Measurements from ENCODE around the gene ITPR2. TPM values are rescaled to one million over a fixed set of nuclear protein-coding genes. Genes with fewer than 3 reads are reported as not detected.
"Not testable (repeated sequence)": the region's sequence is repeated elsewhere in the genome, so short reads cannot be mapped to it uniquely, and the experiment has no call there.

ITPR2 gene
- total RNA-seq, 1 experiment from 2014 or later, result 6.9 TPM

GRCh38 chr12:26767116-26767515 lies 65.9 kb downstream of the ITPR2 start:
- no peak for DNase-seq (ENCODE audit: low read depth)

- no peak for DNase-seq (ENCODE audit: low read depth)
Observed at GRCh38 chr12:26762186-26762585, 70.8 kb downstream of the ITPR2 start.

- no peak for DNase-seq (ENCODE audit: low read depth)
Observed at GRCh38 chr12:26761775-26762174, 71.2 kb downstream of the ITPR2 start.

GRCh38 chr12:26760657-26761293 lies 72.2 kb downstream of the ITPR2 start:
- no peak for DNase-seq (ENCODE audit: low read depth)

GRCh38 chr12:26755362-26755761 lies 77.6 kb downstream of the ITPR2 start:
- DNase-seq (ENCODE audit: low read depth), result not testable (repeated sequence)

GRCh38 chr12:26754148-26754547 lies 78.8 kb downstream of the ITPR2 start:
- no peak for DNase-seq (ENCODE audit: low read depth)

- DNase-seq (ENCODE audit: low read depth), result no peak
Observed at GRCh38 chr12:26751179-26751578, 81.8 kb downstream of the ITPR2 start.

GRCh38 chr12:26750531-26751175 lies 82.3 kb downstream of the ITPR2 start:
- no peak for DNase-seq (ENCODE audit: low read depth)

- DNase-seq (ENCODE audit: low read depth), result no peak
Observed at GRCh38 chr12:26749781-26750180, 83.2 kb downstream of the ITPR2 start.

- DNase-seq (ENCODE audit: low read depth), result peak; percentile 45
Observed at GRCh38 chr12:26748741-26749431, 84.1 kb downstream of the ITPR2 start.

GRCh38 chr12:26748412-26748740 lies 84.6 kb downstream of the ITPR2 start:
- peak; percentile 48 for DNase-seq (ENCODE audit: low read depth)

GRCh38 chr12:26746121-26746714 lies 86.8 kb downstream of the ITPR2 start:
- peak; percentile 72 for DNase-seq (ENCODE audit: low read depth)

GRCh38 chr12:26744697-26745440 lies 88.1 kb downstream of the ITPR2 start:
- no peak for DNase-seq (ENCODE audit: low read depth)

GRCh38 chr12:26744042-26744626 lies 88.9 kb downstream of the ITPR2 start:
- no peak for DNase-seq (ENCODE audit: low read depth)

- DNase-seq (ENCODE audit: low read depth), result no peak
Observed at GRCh38 chr12:26741584-26742227, 91.3 kb downstream of the ITPR2 start.

GRCh38 chr12:26740991-26741390 lies 92.0 kb downstream of the ITPR2 start:
- DNase-seq (ENCODE audit: low read depth), result peak; percentile 59

GRCh38 chr12:26740348-26740747 lies 92.6 kb downstream of the ITPR2 start:
- DNase-seq (ENCODE audit: low read depth), result no peak

- DNase-seq (ENCODE audit: low read depth), result no peak
Observed at GRCh38 chr12:26737487-26738030, 95.4 kb downstream of the ITPR2 start.

- DNase-seq (ENCODE audit: low read depth), result peak; percentile 48
Observed at GRCh38 chr12:26736563-26737486, 96.2 kb downstream of the ITPR2 start.

GRCh38 chr12:26735249-26735639 lies 97.8 kb downstream of the ITPR2 start:
- DNase-seq (ENCODE audit: low read depth), result no peak
